Fibroblast of skin of left quadriceps (primary cell): ENCODE data around the gene ZC3HAV1.
A peak's percentile ranks its signal among the peaks of the same experiment; 100 is the strongest.
"Not testable (repeated sequence)": the region's sequence is repeated elsewhere in the genome, so short reads cannot be mapped to it uniquely, and the experiment has no call there.

ENCODE experiments used
- DNase-seq, 2 experiments: peaks; one replicate each; pipeline ENCODE4 v3.0.0-alpha.2; 2013; ENCODE audit warnings: low read depth in 2 of 2

Gene ZC3HAV1

GRCh38 chr7:139109188-139109982, at the start of gene ZC3HAV1:
TSS of gene ZC3HAV1 (minus strand) at chr7:139109720. CDS start at chr7:139109331, 389 bp downstream.
- peak; percentile 63 to 68 for DNase-seq

DNA sequence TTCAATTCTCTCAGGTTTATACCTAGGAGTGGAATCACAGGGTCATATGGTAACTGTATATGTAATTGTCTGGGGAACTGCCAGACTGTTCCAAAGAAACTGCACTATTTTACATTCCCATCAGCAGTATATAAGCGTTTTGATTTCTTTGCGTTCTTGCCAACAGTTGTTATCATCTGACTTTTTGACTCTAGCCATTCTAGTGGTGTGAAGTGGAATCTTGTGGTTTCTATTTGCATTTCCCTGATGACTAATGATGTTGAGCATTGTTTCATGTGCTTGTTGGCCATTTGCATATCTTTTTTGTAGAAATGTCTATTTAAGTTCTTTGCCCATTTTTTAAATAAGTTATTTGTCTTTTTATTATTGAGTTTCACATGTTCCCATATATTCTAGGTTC, 44.3 kb upstream of the ZC3HAV1 start:
- peak; percentile 14 to 15 for DNase-seq

DNA sequence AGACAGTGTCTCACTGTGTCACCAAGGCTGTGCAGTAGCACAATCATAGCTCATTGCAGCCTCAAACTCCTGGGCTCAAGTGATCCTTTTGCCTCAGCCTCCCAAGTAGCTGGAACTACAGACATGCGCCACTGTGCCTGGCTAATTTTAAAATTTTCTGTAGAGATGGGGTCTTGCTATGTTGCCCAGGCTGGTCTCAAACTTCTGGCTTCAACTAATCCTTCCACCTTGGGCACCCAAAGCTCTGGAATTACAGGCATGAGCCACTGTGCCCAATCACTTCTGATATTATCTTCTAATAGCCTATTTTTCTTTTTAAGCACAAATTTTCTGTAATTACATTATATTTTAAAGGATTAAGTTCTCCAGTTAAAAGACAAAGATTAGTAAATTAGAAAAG, 42.6 kb upstream of the ZC3HAV1 start:
- no peak for DNase-seq

- DNase-seq = no peak
Measured at GRCh38 chr7:139139150-139139549, 29.6 kb upstream of the ZC3HAV1 start.

- peak; percentile 69 to 75 for DNase-seq
Measured at GRCh38 chr7:139133335-139134139, 24.0 kb upstream of the ZC3HAV1 start.

GRCh38 chr7:139132887-139133286, 23.4 kb upstream of the ZC3HAV1 start:
- no peak for DNase-seq

DNA sequence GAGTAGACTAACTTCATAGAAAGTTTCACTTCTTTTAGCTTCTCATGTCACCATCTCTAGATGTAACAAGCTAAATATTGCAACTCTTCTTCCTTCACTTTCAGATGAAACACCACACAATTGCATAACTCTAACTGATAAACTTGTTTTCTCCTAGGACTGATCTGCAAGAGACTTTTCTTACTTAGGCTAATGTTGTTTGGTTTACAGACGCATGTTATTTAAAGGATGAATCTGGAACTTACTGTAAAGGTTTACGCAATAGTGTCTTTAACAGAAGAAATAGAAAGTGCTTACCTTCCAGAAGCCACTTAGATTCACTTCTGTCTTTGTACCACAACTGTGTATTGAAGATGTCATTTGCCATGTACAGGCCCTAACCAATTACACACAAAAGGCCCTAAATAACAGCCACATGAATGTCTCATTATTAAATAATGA, 22.1 kb upstream of the ZC3HAV1 start:
- no peak for DNase-seq

GRCh38 chr7:139129814-139130213, 20.3 kb upstream of the ZC3HAV1 start:
- not testable (repeated sequence) for DNase-seq

GRCh38 chr7:139127648-139128047, 18.1 kb upstream of the ZC3HAV1 start:
- no peak for DNase-seq

DNA sequence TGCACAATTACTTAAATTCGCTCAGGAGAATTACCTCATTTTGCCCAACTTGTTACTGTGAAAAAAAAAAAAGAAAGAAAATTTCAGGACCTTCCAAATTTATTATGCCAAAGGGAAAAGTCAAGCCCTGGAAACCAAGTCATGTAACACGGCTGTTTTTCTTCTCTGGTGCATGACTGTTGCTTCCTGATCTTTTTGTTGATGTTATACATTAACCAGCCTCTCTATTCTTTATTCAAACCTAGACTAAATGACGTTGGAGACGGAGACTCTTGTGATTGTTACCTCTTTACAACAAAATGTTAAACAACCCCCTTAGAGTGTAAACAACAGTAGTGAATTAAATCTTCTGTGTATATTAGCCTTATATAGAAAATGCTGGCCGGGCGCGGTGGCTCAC, 16.1 kb upstream of the ZC3HAV1 start:
- DNase-seq = no peak

- not testable (repeated sequence) for DNase-seq
Measured at GRCh38 chr7:139124995-139125394, 15.5 kb upstream of the ZC3HAV1 start.

- DNase-seq = no peak
Measured at GRCh38 chr7:139124084-139124914, 14.8 kb upstream of the ZC3HAV1 start.

GRCh38 chr7:139119486-139119849, 9.9 kb upstream of the ZC3HAV1 start:
- DNase-seq = no peak

DNA sequence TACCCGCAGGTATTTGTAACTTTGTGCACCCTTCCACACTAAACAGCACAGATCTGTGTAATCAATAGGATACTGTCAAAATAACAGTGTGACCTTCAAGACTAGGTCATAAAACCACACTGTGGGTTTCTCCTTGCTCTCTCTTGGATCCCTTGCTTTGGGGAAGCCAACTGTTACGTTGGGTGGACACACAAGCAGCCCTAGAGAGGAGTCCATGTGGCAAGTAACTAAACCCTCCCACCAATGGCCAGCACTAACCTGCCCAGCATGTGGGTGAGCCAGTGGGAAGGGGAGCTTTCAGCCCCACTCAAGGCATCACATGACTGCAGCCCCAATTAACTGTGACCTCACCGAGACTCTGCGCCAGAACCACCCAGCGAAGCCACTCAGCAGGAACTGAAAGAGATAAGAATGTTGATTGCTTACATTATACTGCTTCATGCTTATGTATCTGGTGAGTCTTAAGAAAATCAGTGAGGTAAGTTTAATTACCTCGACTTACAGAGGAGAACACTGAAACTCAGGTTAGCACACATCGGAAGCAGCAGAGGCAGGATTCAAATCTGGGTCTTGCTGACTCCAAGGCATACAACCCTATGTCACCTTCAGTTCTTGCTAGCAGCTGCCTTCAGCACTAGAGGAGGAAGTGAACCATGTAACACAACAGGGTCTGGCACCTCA, 9.4 kb upstream of the ZC3HAV1 start:
- no peak for DNase-seq

DNA sequence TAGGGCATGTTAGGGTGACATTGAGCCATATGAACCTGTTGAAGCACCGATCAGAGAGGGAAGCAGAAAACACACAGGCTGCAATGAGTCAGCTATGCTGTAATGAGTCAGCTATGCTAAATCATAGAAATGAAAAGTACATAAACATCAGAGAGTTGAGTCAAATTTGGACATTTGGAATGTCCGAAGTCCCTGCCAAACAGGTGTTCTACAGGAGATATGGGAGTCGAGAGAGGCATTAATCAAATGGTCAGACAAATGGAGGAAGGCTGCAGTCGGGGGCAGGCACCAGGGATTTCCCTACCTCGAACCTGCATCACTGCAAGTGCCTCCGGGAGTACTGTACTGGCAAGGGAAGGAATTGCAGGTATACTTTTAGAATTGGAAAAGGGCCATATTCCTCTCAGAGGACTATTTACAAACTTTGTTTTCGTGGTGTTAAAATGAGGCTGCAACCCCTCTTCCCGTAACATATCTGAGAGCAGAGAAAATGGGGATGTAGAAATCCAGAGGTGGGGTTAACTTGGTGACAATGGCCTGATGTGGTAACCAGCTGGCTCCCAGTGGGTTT, 8.8 kb upstream of the ZC3HAV1 start:
- no peak for DNase-seq

DNA sequence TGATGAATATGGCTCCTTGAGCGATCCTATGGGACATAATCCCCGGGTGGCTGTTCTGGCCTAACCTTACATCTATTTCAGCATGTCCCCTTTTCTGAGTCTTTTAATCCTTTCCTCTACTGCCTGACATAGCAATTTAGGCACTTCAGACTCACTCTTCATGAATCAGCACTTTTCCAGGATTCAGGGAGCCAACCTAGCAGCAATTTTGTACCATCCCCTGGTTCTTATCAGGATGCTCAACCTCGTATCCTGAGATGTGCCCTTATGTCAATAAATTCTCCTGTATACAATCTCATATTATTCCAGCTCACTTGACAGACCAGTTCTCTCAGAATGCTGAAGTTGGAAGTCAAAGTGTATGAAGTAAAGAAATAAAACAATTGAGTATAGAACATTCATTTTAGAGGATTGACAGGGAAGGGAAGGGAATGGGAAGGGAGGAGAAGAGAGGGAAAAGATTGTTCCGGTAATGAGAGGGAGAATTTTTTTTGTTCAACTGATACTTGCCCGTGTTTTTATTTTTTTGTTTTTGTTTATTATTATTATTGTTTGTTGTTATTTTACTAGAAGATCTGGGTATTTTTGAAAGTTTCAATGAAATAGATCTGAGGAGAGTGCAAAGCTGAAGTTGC, 8.2 kb upstream of the ZC3HAV1 start:
- DNase-seq = no peak

- no peak for DNase-seq
Measured at GRCh38 chr7:139116999-139117398, 7.5 kb upstream of the ZC3HAV1 start.

- DNase-seq = no peak
Measured at GRCh38 chr7:139115104-139115503, 5.6 kb upstream of the ZC3HAV1 start.

- no peak for DNase-seq
Measured at GRCh38 chr7:139114585-139114984, 5.1 kb upstream of the ZC3HAV1 start.

DNA sequence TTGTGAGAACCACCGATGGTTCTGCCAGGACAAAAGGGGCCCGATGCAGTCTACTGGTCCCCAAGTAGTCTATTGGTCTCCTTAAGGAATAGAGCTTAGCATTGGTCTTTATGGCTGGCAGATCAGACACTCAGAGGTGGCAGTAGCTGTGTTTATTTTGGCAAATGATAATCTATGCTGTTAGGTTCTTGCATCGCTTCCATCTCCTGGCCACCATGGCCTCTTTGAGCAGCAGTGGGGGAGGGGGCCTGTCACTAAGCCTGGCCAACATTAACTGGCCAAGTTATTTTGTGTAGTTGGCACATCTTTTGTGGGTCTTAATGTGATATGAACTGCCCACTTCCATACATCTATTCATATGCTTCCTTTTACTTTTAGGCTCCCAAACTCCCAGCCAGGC, 4.5 kb upstream of the ZC3HAV1 start:
- DNase-seq = no peak
